ENCODE measurements around the gene ZNF212.
"Not testable (repeated sequence)": the region's sequence is repeated elsewhere in the genome, so short reads cannot be mapped to it uniquely, and the experiment has no call there.

Gene ZNF212

DNA sequence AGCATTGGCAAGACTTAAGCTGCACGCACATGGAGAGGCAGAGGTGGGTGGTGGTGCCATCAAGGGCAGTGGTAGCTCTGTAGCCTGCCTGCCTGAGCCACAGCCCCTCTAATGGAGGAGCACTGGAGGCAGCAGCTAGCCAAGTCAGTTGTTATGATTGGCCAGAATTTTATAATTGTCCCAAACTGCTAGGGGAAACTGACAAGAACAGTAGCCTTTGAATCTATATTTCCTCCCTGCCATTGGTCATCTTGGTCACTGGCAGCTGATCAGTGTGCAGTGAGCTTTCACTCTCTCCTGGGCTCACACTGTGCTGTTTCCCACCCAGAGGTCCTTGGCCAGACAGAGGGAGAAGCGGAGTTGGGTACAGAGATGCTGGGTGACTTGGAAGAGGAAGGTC, 12.9 kb downstream of the ZNF212 start:
- DNase-seq (ENCODE audit: low read depth in 2 of 2): no peak

DNA sequence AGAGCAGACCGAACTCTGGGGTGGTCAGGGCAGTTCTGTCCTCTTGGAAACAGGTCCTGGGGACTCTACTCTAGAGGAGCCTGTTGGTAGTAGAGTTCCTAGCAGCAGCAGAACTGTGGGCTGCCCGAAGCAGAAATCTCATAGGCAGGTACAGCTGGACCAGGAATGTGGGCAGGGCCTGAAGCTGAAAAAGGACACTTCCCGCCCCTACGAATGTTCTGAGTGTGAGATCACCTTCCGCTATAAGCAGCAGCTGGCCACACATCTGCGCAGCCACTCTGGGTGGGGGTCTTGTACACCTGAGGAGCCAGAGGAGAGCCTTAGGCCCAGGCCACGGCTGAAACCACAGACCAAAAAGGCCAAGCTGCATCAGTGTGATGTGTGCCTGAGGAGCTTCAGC, 14.2 kb downstream of the ZNF212 start:
- DNase-seq (ENCODE audit: low read depth in 2 of 2): no peak

DNA sequence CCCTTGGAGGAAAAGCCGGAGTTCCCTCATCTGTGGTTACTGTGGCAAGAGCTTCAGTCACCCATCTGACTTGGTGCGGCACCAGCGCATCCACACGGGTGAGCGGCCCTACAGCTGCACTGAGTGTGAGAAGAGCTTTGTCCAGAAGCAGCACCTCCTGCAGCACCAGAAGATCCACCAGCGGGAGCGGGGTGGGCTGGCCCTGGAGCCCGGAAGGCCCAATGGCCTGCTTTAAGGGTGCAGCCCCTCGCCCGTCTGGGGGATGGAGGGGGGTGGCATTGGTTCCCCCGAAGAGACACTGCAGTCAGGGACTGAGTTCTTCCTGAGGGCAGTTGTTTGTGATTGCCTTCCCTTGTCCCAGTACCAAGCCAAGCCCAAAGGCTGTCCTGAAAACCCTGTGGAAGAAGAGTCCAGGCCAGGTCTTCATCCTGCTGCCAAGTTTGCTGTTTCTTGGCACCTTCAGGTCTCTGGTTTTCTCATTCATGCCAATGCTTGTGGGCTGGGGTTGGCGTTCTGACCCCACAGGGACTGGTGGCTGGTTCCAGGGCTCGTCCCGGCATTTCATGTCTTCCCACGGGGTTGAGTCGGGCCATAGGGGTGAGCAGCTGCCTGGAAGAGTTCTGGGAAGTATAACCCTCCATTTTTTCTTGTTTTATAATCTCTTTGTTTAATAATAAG, 14.9 kb downstream of the ZNF212 start:
- no peak for DNase-seq (ENCODE audit: low read depth in 2 of 2)

DNA sequence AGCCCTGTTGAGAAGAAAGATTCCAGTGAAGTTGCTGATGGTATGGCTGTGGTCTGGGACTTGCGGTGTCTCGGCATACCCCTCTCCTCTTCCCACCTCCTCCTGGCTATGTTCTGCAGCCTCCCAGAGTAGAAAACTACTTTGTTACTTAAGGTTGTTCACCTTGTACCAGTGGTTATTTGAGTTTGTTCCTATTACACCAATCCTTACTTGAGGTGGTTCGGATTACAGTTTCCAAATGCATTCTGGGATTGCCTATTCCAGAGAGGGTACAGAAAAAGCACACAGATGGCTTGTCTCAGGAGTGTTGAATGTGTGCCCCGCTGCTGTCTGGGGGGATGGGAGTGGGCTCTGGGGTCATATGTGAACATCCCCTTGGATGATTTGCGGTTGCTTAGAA, 15.7 kb downstream of the ZNF212 start:
- DNase-seq (ENCODE audit: low read depth in 2 of 2): no peak

DNA sequence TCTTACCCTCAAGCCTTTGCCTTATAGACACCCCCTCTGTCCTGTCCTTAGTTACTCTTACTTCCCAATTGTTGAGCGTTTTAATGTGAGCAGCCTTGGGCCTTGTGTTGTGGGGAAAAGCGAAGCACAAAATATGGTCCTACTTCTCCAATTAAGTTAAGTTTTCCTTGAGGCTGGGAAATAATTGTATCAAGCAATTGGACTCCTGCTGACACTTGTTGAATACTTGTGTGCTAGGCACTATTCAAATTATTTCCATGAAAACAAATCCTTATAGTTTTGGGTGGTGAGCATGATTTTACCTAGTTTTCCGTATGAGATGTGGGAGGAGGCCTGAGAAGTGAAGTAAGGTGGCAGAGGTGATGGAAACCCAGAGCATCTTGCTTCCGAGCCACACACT, 17.1 kb downstream of the ZNF212 start:
- DNase-seq (ENCODE audit: low read depth in 2 of 2): no peak

DNA sequence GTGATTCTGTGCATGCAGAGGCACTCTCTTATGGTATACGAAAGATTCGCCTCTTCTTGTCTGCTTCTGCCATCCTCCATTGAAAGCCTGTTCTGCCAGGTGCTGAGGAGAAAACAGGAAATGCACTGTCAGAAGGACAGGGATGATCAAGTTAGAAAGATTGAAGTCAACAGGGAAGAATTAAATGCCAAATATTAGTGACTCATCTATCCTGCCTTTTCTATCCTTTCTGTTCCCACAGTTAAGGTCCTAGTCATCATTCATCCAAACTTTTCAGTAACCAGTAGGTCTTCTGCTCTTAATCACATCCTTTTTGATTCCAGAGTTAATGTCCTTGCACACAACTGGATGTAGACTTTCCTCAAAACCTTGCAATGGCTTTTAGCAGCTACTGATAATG, 17.7 kb downstream of the ZNF212 start:
- DNase-seq (ENCODE audit: low read depth in 2 of 2): no peak

DNA sequence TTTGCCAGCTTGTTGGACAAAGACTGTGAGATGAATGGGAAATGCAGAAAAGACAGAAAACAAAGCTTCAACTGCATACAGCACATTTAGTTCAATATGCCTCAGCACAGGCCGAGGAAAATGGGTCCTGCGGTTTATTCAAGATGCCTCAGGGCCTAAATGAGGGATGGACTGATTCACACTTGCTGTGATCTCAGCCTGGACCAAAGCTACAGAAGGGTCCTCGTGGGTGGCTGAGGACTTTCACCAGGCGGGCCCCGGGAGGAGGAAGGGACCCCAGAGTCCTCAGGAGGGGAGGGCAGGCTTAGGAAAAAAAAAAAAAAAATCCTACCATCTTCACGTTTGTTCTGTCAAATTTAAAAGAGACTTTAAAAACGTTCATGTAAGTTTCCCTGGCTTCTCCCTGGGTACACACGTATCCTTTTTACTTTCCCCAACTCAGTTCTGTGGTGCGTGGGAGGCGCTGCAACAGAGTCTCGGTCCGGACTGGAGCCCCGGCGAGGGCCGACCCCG, 21.9 kb downstream of the ZNF212 start:
- no peak for DNase-seq (ENCODE audit: low read depth in 2 of 2)

DNA sequence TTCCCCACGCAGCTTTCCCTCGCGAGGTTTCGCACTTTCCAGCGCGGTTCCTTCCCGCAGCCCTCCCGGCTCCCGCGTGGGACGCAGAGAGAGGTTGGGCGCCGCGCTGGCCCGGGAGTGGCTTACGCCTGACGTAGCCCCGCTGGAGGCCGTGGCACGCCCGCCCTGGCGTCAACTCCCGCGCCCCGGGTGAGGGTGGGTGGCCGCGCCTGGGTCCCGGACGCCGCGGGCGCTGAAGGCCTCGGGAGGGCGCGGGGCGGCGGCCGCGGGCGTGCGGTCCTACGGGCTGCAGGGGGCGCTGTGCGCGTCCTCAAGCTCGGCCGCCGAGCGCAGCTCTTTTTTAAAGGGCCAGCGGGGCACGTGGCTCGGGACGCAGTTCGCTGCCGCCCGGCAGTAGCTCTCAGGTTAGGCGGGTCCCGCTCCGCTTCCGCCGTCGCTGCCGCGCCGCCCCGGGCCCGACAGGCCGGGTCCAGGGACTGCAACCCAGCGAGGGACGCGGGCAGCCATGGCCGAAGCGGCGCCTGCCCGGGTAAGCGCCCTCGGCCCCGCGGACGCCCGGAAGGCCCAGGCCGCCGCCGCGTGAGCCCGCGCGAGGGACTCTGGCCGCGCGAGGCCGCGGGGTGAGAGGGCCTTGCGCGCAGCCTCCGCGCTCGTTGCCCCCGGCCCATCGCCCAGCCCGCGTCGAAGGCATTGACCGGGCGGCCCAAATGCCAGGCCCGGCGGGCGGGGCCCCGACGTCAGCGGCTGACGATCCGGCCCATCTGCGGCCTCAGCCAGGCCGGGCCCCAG, 22.6 kb downstream of the ZNF212 start, which contains the start of gene ZNF783:
TSS of gene ZNF783 (plus strand) at position 368 of the 789 bp plus-strand sequence. CDS start at position 506, 138 bp downstream.
- peak; percentile 69 to 70 for DNase-seq (ENCODE audit: low read depth in 2 of 2)

DNA sequence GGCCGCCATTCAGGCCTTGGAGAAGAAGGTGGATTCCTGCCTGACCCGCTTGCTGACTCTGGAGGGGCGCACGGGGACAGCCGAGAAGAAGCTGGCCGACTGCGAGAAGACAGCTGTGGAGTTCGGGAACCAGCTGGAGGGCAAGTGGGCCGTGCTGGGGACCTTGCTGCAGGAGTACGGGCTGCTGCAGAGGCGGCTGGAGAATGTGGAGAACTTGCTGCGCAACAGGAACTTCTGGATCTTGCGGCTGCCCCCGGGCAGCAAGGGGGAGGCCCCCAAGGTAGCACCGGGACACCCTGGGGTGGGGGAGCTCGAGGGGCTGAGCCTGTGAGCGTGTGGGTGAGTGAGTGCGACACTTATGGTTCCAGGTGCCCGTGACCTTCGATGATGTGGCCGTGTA, 27.0 kb downstream of the ZNF212 start:
- DNase-seq (ENCODE audit: low read depth in 2 of 2): no peak

DNA sequence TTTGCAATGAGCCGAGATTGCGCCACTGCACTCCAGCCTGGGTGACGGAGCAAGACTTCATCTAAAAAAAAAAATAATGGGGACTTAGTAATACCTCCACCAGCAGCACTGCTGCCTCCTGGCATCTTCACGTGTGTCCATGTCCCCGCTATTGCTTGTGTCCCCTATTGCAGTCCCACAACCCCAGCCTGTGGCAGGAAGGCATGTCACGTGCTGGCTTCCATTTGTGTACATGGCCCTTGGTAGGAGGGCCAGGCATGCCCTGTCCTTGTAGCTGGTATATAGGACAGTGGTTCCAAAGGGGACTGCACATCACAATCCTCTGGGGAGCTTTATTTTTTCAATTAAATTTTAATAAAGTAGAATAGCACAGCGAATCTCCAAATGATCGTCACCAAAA, 28.3 kb downstream of the ZNF212 start:
- no peak for DNase-seq (ENCODE audit: low read depth in 2 of 2)

DNA sequence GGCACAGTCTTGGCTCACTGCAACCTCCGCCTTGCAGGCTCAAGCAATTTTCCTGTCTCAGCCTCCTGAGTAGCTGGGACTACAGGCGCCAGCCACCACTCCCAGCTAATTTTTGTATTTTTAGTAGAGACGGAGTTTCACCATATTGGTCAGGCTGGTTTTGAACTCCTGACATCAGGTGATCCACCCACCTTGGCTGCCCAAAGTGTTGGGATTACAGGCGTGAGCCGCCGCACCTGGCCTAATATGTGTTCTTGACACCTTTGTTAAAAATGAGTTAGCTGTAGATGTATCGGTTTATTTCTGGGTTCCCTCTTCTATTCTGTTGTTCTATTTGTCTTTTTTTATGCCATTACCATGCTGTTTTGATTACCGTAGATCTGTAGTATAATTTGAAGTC, 35.0 kb downstream of the ZNF212 start:
- not testable (repeated sequence) for DNase-seq (ENCODE audit: low read depth in 2 of 2)

DNA sequence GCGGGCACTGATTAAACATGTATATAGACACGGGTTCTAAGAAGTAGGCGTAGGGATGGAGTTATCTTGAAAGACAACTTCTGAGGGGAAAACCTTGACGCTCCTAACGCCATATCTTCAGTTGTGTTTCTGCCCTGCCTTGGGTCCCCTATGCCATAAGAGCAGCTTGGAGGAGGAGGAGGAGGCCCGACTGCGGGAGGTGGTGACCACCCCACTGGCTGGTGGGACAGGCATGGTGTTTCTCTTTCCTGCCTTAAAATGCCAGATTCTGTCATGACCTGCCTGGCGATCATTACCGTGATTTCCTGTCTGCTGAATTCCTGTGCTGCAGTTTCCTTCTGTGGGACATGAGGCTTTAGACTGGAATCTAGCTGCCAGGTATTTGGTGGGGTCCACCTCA, 38.4 kb downstream of the ZNF212 start:
- DNase-seq (ENCODE audit: low read depth in 2 of 2): no peak

DNA sequence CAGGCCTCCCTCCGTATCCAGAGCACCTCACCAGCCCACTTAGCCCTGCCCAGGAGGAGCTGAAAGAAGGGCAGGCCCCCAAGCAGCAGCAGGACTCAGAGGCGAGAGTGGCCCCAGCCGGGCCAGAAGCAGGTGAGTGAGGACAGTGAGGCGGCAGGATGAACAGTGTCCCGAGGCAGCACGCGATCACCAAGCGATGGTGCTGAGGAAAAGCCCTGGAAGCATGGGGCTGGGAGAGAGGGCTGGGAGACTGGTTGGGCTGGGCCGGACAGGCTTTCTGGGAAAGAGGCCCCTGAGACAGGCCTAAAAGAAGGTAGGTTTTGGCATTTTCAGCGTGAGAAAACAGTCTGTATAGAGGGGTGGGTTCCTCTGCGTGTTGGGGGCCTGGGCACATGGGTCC, 38.9 kb downstream of the ZNF212 start:
- DNase-seq (ENCODE audit: low read depth in 2 of 2): no peak

DNA sequence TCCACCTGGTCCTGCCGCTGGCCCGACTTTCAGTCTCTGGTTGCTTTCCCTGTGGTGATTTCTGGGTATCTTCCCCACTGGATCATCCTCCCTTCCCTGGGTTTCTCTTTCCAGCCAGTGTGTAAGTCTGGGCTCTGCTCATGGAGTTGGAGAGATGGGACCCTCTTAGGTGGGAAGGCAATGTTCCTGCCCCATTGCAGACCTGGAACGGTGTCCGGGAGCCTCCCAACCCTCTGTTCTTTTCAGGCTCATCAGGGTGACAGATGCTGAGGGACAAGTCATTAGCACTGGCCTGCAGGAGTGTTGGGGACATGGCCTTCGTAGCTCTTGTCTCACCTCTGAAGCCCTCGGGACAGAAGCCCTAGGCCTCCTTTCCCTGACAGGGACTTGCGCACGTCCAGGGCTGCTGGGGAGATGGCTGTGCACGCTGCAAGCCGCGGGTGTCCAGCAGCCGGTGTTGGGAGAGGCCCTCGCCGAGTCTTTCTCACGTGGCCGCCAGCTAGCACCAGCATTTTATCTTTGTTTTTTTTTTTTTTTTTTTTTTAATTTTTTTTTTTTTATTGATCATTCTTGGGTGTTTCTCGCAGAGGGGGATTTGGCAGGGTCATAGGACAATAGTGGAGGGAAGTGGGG, 39.8 kb downstream of the ZNF212 start:
- no peak for DNase-seq (ENCODE audit: low read depth in 2 of 2)

DNA sequence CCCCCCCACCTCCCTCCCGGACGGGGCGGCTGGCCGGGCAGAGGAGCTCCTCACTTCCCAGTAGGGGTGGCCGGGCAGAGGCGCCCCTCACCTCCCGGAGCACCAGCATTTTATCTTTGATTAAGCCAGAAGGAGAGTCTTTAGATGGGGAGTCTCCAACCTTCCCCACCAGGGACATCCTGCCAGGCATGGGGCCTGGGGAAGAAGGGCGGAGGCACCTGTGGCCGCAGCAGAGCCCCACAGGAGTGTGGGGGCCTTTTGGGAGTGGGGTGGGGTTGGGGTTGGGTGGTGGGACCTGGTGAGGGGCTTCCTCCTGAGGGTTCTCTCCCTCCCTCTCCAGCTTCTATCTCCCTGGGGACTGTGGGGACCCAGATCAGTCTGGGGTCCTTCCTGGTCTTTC, 40.7 kb downstream of the ZNF212 start:
- no peak for DNase-seq (ENCODE audit: low read depth in 2 of 2)

DNA sequence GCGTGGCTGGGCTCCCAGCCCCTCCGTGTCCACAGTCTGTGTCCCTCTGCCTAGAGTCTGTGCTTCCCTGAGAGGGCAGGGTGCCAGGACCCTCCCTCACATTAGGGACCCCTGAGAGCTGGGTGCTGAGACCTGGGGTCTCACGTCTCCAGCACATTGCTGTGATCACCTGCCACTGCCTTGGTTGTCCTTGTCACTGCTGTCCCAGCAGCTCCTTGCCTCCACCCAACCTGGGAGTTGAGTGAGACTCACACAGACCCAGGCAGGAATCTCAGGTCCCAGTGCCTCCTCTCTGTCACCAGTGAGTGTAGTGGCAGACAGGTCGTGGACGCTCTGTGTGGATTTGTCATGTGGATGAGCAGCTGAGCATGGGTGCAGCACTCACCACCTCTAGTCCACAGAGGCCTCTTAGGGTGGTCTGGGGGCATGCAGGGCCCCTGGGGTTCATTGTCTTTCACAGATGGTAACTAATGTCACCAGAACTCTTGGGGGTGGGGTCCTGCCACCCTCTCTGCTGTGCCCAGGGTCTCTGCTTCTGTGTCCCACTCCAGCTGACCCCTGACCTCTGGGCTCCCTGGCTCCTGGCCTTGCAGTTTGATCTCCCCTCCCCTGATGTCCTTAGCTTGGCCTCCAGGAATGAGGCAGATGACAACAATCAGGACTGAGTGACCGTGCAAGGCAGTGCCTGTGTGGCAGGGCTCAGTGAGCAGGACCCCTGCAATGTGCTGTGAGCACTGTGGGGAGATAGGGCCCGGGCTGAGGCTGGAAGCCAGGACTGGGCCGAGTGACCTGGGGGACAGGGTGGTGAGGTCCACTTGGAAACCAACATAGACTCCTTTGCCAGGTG, 41.4 kb downstream of the ZNF212 start:
- DNase-seq (ENCODE audit: low read depth in 2 of 2): no peak

DNA sequence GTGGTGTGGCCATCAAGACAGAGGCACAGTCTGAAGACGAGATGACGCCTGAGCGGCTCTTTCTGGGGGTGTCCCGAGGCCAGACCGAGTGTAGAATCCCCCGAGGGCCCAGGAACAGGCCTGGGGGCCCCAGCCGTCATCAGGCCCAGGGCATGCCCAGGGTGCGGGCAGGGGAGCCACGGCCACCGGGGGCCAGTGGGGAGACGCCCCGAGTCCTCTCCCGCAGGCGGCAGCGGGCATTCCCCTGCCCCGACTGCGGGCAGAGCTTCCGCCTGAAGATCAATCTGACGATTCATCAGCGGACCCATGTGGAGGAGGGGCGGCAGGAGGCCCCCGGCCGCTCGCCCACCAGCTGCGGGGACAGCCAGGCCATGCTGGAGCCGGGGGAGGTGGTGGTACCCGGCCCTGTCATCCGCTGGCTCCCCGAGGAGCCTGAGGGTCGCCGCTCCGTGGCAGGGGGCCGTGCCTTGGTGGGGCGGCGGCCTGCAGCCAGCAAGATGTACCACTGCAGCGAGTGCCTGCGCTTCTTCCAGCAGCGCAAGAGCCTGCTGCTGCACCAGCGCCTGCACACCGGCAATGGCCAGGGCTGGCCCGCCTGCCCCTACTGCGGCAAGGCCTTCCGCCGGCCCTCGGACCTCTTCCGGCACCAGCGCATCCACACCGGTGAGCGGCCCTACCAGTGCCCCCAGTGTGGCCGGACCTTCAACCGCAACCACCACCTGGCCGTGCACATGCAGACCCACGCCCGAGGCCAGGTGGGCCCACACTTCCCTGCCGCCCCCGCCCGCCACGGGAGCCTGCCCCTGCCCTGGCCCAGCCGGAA, 42.3 kb downstream of the ZNF212 start:
- DNase-seq (ENCODE audit: low read depth in 2 of 2): no peak

DNA sequence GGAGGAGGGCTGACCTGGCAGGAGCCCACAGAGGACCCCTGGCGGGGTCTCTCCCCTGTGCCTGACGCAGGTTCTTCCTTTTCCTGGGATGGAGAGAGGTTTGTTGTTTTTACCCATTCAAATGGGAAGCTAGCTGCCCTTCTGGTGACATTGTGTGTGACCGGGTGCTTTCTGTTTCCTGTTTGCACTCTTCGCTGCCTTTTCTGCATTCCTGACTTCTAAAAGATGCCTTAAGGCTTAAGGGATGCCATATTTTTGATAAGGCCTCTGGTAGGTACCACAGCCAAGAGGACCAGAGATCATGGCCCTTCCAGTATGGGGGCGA, 42.8 kb downstream of the ZNF212 start:
- DNase-seq (ENCODE audit: low read depth in 2 of 2): no peak

DNA sequence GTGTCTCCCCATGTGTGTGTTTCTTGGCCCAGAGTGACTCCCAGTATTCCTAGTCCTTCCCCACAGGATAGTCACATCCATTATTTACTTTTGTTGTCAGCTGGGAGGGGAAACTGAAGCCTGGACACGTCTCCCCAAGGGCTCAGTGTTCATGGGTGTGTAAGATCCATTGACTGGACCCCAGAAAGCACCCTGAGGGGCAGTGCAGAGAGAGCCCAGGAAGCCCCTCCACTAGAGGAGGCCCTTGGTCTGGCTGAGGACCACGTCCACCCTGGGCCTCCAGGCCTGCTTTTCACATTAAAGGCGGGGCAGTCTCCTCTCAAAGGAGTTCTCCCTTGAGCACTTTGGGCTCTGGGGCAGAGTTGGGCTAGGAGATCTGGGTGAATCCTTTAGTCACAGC, 43.9 kb downstream of the ZNF212 start:
- no peak for DNase-seq (ENCODE audit: low read depth in 2 of 2)

DNA sequence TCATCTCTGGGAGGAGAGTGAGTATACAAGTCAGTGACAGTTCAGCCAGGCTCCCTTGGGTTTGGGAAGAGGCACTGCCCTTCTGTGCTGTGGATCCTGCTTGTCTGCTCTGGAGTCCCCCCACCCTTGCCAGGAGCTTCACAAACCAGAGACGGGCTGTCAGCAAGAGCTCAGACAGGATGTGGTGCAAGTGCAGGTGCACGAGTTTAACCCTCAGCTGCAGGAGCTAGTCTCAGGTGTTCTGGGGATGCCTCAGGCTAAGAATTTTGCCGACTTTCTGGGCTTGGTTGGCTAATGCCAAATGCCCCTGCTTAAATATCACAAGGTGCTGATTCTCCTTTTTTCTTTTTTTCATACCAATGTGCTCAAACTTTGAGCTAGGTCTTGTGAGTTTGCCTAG, 44.9 kb downstream of the ZNF212 start:
- DNase-seq (ENCODE audit: low read depth in 2 of 2): no peak

All from fibroblast of skin of left biceps (primary cell).